ENCODE measurements around the gene SUN1.
"Not testable (repeated sequence)": the region's sequence is repeated elsewhere in the genome, so short reads cannot be mapped to it uniquely, and the experiment has no call there.

Gene SUN1

GRCh38 chr7:794207-794606 lies 38.1 kb upstream of the SUN1 start:
- Histone ChIP-seq H3K9ac (ENCODE audit: low read depth in 1 of 2, low read length in 2 of 2) (no peak overlapping the region), H3K4me3 (ENCODE audit: low read length in 2 of 2) (no peak overlapping the region), H3K27me3 (ENCODE audit: control insufficient read depth in 2 of 2, insufficient read depth in 2 of 2, low read length in 2 of 2) (no peaks in the 10 kb centered on the region), H3K4me1 (ENCODE audit: control insufficient read depth in 2 of 2, insufficient read depth in 2 of 2, low read length in 2 of 2) (peaks cover 0 to 4% of the 10 kb centered on the region in 2 donors), H3K27ac (ENCODE audit: low read depth in 2 of 2, low read length in 2 of 2) (peak overlapping the region; percentile 22 to 61), H3K9me3 (ENCODE audit: control insufficient read depth in 2 of 2, low read length in 2 of 2) (no peaks in the 10 kb centered on the region), H3K36me3 (ENCODE audit: control insufficient read depth in 2 of 2, insufficient read depth in 2 of 2, low read length in 2 of 2) (peaks cover 0 to 3% of the 10 kb centered on the region in 2 donors)

DNA sequence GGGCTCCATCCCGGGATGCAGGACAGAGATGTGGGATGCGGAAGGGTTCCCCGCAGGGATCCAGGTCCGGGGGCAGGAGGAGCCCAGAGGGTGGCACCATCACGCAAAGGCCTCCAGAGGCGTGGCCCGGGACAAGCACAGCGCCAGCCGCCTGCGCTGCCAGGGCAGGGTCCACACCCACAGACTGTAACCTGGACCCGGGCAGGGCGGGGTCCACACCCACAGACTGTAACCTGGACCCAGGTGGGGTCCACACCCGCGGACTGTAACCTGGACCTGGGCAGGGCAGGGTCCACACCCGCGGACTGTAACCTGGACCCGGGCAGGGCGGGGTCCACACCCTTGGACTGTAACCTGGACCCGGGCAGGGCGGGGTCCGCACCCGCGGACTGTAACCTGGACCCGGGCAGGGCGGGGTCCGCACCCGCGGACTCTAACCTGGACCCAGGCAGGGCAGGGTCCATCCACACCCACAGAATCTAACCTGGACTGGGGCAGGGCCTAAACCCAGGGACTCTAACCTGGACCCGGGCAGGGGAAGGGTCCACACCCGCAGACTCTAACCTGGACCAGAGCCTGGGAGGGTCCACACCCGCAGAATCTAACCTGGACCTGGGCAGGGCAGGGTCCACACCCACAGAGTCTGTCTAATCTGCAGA lies 37.5 kb upstream of the SUN1 start:
- H3K27ac ChIP-seq (ENCODE audit: low read depth in 2 of 2, low read length in 2 of 2): peak overlapping the region; percentile 61 to 71

DNA sequence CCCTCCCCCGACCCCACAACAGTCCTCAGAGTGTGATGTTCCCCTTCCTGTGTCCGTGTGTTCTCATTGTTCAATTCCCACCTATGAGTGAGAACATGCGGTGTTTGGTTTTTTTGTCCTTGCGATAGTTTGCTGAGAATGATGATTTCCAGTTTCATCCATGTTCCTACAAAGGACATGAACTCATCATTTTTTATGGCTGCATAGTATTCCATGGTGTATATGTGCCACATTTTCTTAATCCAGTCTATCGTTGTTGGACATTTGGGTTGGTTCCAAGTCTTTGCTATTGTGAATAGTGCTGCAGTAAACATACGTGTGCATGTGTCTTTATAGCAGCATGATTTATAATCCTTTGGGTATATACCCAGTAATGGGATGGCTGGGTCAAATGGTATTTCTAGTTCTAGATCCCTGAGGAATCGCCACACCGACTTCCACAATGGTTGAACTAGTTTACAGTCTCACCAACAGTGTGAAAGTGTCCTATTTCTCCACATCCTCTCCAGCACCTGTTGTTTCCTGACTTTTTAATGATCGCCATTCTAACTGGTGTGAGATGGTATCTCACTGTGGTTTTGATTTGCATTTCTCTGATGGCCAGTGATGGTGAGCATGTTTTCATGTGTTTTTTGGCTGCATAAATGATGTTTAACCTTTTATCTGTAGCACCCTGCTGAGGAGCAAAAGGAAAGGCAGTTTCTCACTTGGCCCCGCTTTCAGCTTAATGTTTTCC lies 35.7 kb upstream of the SUN1 start:
- not testable (repeated sequence) for H3K4me3 ChIP-seq (ENCODE audit: low read length in 2 of 2); H3K27ac ChIP-seq (ENCODE audit: low read depth in 2 of 2, low read length in 2 of 2); H3K4me1 ChIP-seq (ENCODE audit: control insufficient read depth in 2 of 2, insufficient read depth in 2 of 2, low read length in 2 of 2); H3K36me3 ChIP-seq (ENCODE audit: control insufficient read depth in 2 of 2, insufficient read depth in 2 of 2, low read length in 2 of 2); H3K9ac ChIP-seq (ENCODE audit: low read depth in 1 of 2, low read length in 2 of 2); H3K9me3 ChIP-seq (ENCODE audit: control insufficient read depth in 2 of 2, low read length in 2 of 2); H3K27me3 ChIP-seq (ENCODE audit: control insufficient read depth in 2 of 2, insufficient read depth in 2 of 2, low read length in 2 of 2)

More for the DNA sequence above, 37.5 kb upstream of the SUN1 start:
- Histone ChIP-seq H3K4me1 (ENCODE audit: control insufficient read depth in 2 of 2, insufficient read depth in 2 of 2, low read length in 2 of 2) (peaks cover 0 to 4% of the 10 kb centered on the region in 2 donors), H3K27me3 (ENCODE audit: control insufficient read depth in 2 of 2, insufficient read depth in 2 of 2, low read length in 2 of 2) (no peaks in the 10 kb centered on the region), H3K36me3 (ENCODE audit: control insufficient read depth in 2 of 2, insufficient read depth in 2 of 2, low read length in 2 of 2) (peaks cover 0 to 3% of the 10 kb centered on the region in 2 donors), H3K9me3 (ENCODE audit: control insufficient read depth in 2 of 2, low read length in 2 of 2) (no peaks in the 10 kb centered on the region), H3K4me3 (ENCODE audit: low read length in 2 of 2) (no peak overlapping the region), H3K9ac (ENCODE audit: low read depth in 1 of 2, low read length in 2 of 2) (no peak overlapping the region)

- no peaks in the 10 kb centered on the region for H3K9me3 ChIP-seq (ENCODE audit: control insufficient read depth in 2 of 2, low read length in 2 of 2)
- H3K4me1 ChIP-seq (ENCODE audit: control insufficient read depth in 2 of 2, insufficient read depth in 2 of 2, low read length in 2 of 2): peaks cover 4 to 16% of the 10 kb centered on the region in 2 donors
- H3K36me3 ChIP-seq (ENCODE audit: control insufficient read depth in 2 of 2, insufficient read depth in 2 of 2, low read length in 2 of 2): no peaks in the 10 kb centered on the region
- no peaks in the 10 kb centered on the region for H3K27me3 ChIP-seq (ENCODE audit: control insufficient read depth in 2 of 2, insufficient read depth in 2 of 2, low read length in 2 of 2)
- H3K9ac ChIP-seq (ENCODE audit: low read depth in 1 of 2, low read length in 2 of 2): no peak overlapping the region
- H3K4me3 ChIP-seq (ENCODE audit: low read length in 2 of 2): no peak overlapping the region
- no peak overlapping the region for H3K27ac ChIP-seq (ENCODE audit: low read depth in 2 of 2, low read length in 2 of 2)
Measured at GRCh38 chr7:798921-799470, 33.3 kb upstream of the SUN1 start.

DNA sequence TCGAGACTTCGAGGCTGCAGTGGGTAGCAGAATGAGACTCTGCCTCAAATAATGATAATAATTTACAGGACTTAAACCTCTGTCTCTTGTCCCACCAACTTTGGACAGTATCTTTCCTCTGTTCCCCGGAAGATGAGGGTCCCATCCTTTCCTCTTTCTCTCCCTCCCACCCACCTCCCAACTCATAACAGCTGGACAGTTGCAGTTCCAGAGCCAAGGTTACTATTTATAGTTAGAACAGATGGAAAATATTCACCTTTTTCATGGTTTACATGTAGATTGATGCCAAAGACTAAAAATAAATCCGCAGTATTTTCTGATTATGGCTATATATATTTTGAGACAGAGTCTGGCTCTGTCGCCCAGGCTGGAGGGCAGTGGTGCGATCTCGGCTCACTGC lies 31.6 kb upstream of the SUN1 start:
- no peak overlapping the region for H3K9ac ChIP-seq (ENCODE audit: low read depth in 1 of 2, low read length in 2 of 2)
- no peak overlapping the region for H3K27ac ChIP-seq (ENCODE audit: low read depth in 2 of 2, low read length in 2 of 2)
- H3K4me1 ChIP-seq (ENCODE audit: control insufficient read depth in 2 of 2, insufficient read depth in 2 of 2, low read length in 2 of 2): peaks cover 10 to 16% of the 10 kb centered on the region in 2 donors
- no peaks in the 10 kb centered on the region for H3K36me3 ChIP-seq (ENCODE audit: control insufficient read depth in 2 of 2, insufficient read depth in 2 of 2, low read length in 2 of 2)
- H3K9me3 ChIP-seq (ENCODE audit: control insufficient read depth in 2 of 2, low read length in 2 of 2): no peaks in the 10 kb centered on the region
- no peak overlapping the region for H3K4me3 ChIP-seq (ENCODE audit: low read length in 2 of 2)
- H3K27me3 ChIP-seq (ENCODE audit: control insufficient read depth in 2 of 2, insufficient read depth in 2 of 2, low read length in 2 of 2): no peaks in the 10 kb centered on the region

DNA sequence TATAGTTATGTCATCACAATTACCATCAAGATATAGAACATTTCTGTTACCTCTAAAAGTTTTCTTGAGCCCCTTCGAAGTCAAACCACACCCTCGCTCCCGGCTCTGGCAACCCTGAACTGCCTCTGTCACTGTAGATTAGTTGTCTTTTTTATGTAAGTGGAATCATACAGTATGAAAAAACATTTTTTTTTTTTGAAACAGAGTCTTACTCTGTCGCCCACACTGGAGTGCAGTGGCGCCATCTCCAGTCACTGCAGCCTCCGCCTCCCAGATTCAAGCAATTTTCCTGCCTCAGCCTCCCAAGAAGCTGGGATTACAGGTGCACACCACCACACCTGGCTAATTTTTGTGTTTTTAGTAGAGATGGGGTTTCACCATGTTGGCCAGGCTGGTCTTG lies 30.9 kb upstream of the SUN1 start:
- not testable (repeated sequence) for H3K4me3 ChIP-seq (ENCODE audit: low read length in 2 of 2)

GRCh38 chr7:801940-802381 lies 30.3 kb upstream of the SUN1 start:
- Histone ChIP-seq H3K9ac (ENCODE audit: low read depth in 1 of 2, low read length in 2 of 2) (no peak overlapping the region), H3K4me1 (ENCODE audit: control insufficient read depth in 2 of 2, insufficient read depth in 2 of 2, low read length in 2 of 2) (peaks cover 11 to 19% of the 10 kb centered on the region in 2 donors), H3K27ac (ENCODE audit: low read depth in 2 of 2, low read length in 2 of 2) (peak overlapping the region in 1 of 2 donors; percentile 13), H3K9me3 (ENCODE audit: control insufficient read depth in 2 of 2, low read length in 2 of 2) (no peaks in the 10 kb centered on the region), H3K27me3 (ENCODE audit: control insufficient read depth in 2 of 2, insufficient read depth in 2 of 2, low read length in 2 of 2) (no peaks in the 10 kb centered on the region), H3K4me3 (ENCODE audit: low read length in 2 of 2) (peak overlapping the region; percentile 11 to 44), H3K36me3 (ENCODE audit: control insufficient read depth in 2 of 2, insufficient read depth in 2 of 2, low read length in 2 of 2) (no peaks in the 10 kb centered on the region)

More for the DNA sequence above, 30.9 kb upstream of the SUN1 start:
- not testable (repeated sequence) for H3K9ac ChIP-seq (ENCODE audit: low read depth in 1 of 2, low read length in 2 of 2); H3K36me3 ChIP-seq (ENCODE audit: control insufficient read depth in 2 of 2, insufficient read depth in 2 of 2, low read length in 2 of 2); H3K9me3 ChIP-seq (ENCODE audit: control insufficient read depth in 2 of 2, low read length in 2 of 2); H3K27me3 ChIP-seq (ENCODE audit: control insufficient read depth in 2 of 2, insufficient read depth in 2 of 2, low read length in 2 of 2); H3K27ac ChIP-seq (ENCODE audit: low read depth in 2 of 2, low read length in 2 of 2)
- H3K4me1 ChIP-seq (ENCODE audit: control insufficient read depth in 2 of 2, insufficient read depth in 2 of 2, low read length in 2 of 2): peaks cover 11 to 19% of the 10 kb centered on the region in 2 donors

DNA sequence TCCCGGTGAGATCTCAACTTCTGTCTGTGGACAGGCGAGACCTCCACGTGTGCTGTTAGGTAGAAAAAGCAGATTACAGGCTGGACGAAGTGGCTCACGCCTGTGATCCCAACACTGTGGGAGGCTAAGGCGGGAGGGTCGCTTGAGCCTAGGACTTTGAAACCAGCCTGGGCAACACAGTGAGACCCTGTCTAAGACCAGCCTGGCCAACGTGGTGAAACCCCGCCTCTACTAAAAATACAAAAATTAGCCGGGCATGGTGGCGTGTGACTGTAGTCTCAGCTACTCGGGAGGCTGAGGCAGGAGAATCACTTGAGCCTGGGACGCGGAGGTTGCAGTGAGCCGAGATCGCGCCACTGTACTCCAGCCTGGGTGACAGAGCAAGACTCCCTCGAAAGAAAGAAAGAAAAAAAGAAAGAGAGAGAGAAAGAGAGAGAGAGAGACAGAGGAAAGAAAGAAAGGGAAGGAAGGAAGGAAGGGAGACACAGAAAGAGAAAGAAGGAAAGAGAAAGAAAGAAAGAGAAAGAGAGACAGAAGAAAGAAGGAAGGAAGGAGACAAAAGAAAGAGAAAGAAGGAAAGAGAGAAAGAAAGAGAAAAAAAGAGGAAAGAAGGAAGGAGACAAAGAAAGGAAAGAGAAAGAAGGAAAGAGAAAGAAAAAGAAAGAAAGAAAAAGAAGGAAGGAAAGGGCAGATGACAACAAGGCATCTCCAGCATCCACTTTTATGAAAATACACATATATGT lies 29.6 kb upstream of the SUN1 start:
- Histone ChIP-seq H3K36me3 (ENCODE audit: control insufficient read depth in 2 of 2, insufficient read depth in 2 of 2, low read length in 2 of 2) (no peaks in the 10 kb centered on the region), H3K27me3 (ENCODE audit: control insufficient read depth in 2 of 2, insufficient read depth in 2 of 2, low read length in 2 of 2) (no peaks in the 10 kb centered on the region), H3K4me1 (ENCODE audit: control insufficient read depth in 2 of 2, insufficient read depth in 2 of 2, low read length in 2 of 2) (peaks cover 11 to 19% of the 10 kb centered on the region in 2 donors), H3K9me3 (ENCODE audit: control insufficient read depth in 2 of 2, low read length in 2 of 2) (no peaks in the 10 kb centered on the region), H3K27ac (ENCODE audit: low read depth in 2 of 2, low read length in 2 of 2) (no peak overlapping the region), H3K9ac (ENCODE audit: low read depth in 1 of 2, low read length in 2 of 2) (no peak overlapping the region), H3K4me3 (ENCODE audit: low read length in 2 of 2) (no peak overlapping the region)

DNA sequence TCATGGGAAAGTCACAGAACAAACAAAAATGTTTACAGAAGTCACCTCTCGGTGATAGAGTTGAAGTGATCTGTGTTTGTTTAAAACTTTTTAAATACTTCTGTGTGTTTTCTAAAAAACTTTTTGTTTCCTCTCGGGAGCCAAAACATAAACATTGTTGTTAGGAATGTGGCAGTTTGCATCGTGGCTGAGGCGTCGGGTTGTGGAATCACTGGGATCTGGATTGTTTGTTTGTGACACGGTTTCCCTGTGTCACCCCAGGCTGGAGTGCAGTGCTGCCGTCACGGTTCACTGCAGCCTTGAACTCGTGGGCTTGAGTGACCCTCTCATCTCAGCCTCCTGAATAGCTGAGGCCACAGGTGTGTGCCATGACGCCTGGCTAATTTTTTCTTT lies 29.0 kb upstream of the SUN1 start:
- Histone ChIP-seq H3K9ac (ENCODE audit: low read depth in 1 of 2, low read length in 2 of 2) (no peak overlapping the region), H3K27me3 (ENCODE audit: control insufficient read depth in 2 of 2, insufficient read depth in 2 of 2, low read length in 2 of 2) (no peaks in the 10 kb centered on the region), H3K36me3 (ENCODE audit: control insufficient read depth in 2 of 2, insufficient read depth in 2 of 2, low read length in 2 of 2) (no peaks in the 10 kb centered on the region), H3K27ac (ENCODE audit: low read depth in 2 of 2, low read length in 2 of 2) (no peak overlapping the region), H3K9me3 (ENCODE audit: control insufficient read depth in 2 of 2, low read length in 2 of 2) (no peaks in the 10 kb centered on the region), H3K4me1 (ENCODE audit: control insufficient read depth in 2 of 2, insufficient read depth in 2 of 2, low read length in 2 of 2) (peaks cover 11 to 19% of the 10 kb centered on the region in 2 donors), H3K4me3 (ENCODE audit: low read length in 2 of 2) (no peak overlapping the region)

- not testable (repeated sequence) for H3K9ac ChIP-seq (ENCODE audit: low read depth in 1 of 2, low read length in 2 of 2); H3K27ac ChIP-seq (ENCODE audit: low read depth in 2 of 2, low read length in 2 of 2); H3K36me3 ChIP-seq (ENCODE audit: control insufficient read depth in 2 of 2, insufficient read depth in 2 of 2, low read length in 2 of 2); H3K27me3 ChIP-seq (ENCODE audit: control insufficient read depth in 2 of 2, insufficient read depth in 2 of 2, low read length in 2 of 2); H3K4me3 ChIP-seq (ENCODE audit: low read length in 2 of 2); H3K9me3 ChIP-seq (ENCODE audit: control insufficient read depth in 2 of 2, low read length in 2 of 2)
- H3K4me1 ChIP-seq (ENCODE audit: control insufficient read depth in 2 of 2, insufficient read depth in 2 of 2, low read length in 2 of 2): peaks cover 11 to 19% of the 10 kb centered on the region in 2 donors
Measured at GRCh38 chr7:803796-804195, 28.5 kb upstream of the SUN1 start.

All from mucosa of rectum (tissue), 2 donors.